Keratinocyte (primary cell): Measurements from ENCODE around the gene PDCD4. TPM values are rescaled to one million over a fixed set of nuclear protein-coding genes. Genes with fewer than 3 reads are reported as not detected.

Experiments
- DNase-seq: peaks from one replicate; pipeline ENCODE4 v3.0.0-alpha.2; 2011; ENCODE audit warnings: low read depth, missing footprints, low spot score
- FAIRE-seq: peaks from 2 replicates; lab custom pipeline; 2011; peaks lifted over from hg19 to GRCh38; lab: Jason Lieb, UNC
- H2AFZ ChIP-seq: 2 replicates; pipeline ENCODE4 v1.6.0; 2012; ENCODE audit warnings: low read length, control low read depth, inconsistent platforms; ENCODE audit not compliant: control insufficient read depth
- H3K27ac ChIP-seq: 2 replicates; pipeline ENCODE4 v1.5.1; 2011; ENCODE audit warnings: low read length; ENCODE audit not compliant: control insufficient read depth, insufficient read depth
- H3K27me3 ChIP-seq: 3 replicates; pipeline ENCODE4 v1.6.0; 2011; ENCODE audit warnings: low read length; ENCODE audit not compliant: control insufficient read depth, insufficient read depth; ENCODE audit errors: extremely low read depth
- H3K36me3 ChIP-seq, 2 experiments: 2 replicates in 1 of 2; 3 replicates in 1 of 2; pipeline ENCODE4 v1.5.1; 2011; ENCODE audit warnings: low read length in 2 of 2, mild to moderate bottlenecking in 1 of 2; ENCODE audit not compliant: control insufficient read depth in 2 of 2, insufficient read depth in 2 of 2; ENCODE audit errors: extremely low read depth in 1 of 2
- H3K4me1 ChIP-seq: 3 replicates; pipeline ENCODE4 v1.5.1; 2011; ENCODE audit warnings: low read length; ENCODE audit not compliant: control insufficient read depth, insufficient read depth; ENCODE audit errors: extremely low read depth
- H3K4me2 ChIP-seq: 3 replicates; pipeline ENCODE4 v1.6.0; 2011; ENCODE audit warnings: low read depth, low read length; ENCODE audit not compliant: control insufficient read depth, insufficient read depth; ENCODE audit errors: extremely low read depth
- H3K4me3 ChIP-seq, 3 experiments: fragments of 200-600 bp in 1 of 3; sonication (generic) in 1 of 3; 2 replicates in 2 of 3; 3 replicates in 1 of 3; pipeline ENCODE4 v1.5.1; 2011 to 2016; ENCODE audit warnings: low read length in 3 of 3, mild to moderate bottlenecking in 3 of 3, control low read depth in 2 of 3, inconsistent platforms in 1 of 3, low read depth in 1 of 3, mixed read lengths in 1 of 3, mixed run types in 1 of 3, moderate library complexity in 1 of 3; ENCODE audit not compliant: control insufficient read depth in 2 of 3, insufficient read depth in 2 of 3; ENCODE audit errors: extremely low read depth in 1 of 3
- H3K79me2 ChIP-seq: 2 replicates; pipeline ENCODE4 v1.6.0; 2012; ENCODE audit warnings: low read length; ENCODE audit not compliant: control insufficient read depth, insufficient read depth
- H3K9ac ChIP-seq: 3 replicates; pipeline ENCODE4 v1.6.0; 2011; ENCODE audit warnings: low read length; ENCODE audit not compliant: control insufficient read depth, insufficient read depth; ENCODE audit errors: extremely low read depth
- H3K9me1 ChIP-seq: 3 replicates; pipeline ENCODE4 v1.6.0; 2011; ENCODE audit warnings: low read length; ENCODE audit not compliant: control insufficient read depth, insufficient read depth; ENCODE audit errors: extremely low read depth
- H3K9me3 ChIP-seq: 2 replicates; pipeline ENCODE4 v1.5.1; 2012; ENCODE audit warnings: low read depth, low read length; ENCODE audit not compliant: control insufficient read depth
- H4K20me1 ChIP-seq: 3 replicates; pipeline ENCODE4 v1.6.0; 2011; ENCODE audit warnings: low read length; ENCODE audit not compliant: control insufficient read depth, insufficient read depth; ENCODE audit errors: extremely low read depth
- EZH2 ChIP-seq: IDR thresholded peaks from one replicate; pipeline ENCODE4 v1.6.1; 2012; ENCODE audit warnings: inconsistent platforms, mild to moderate bottlenecking, low read length, moderate library complexity
- dilution Hi-C: fragments of 300-500 bp; cut with MboI; formaldehyde crosslinking; loops from one replicate; pipeline ENCODE4 v1.7.0; 2020; ENCODE audit warnings: low sequenced_read_pairs; ENCODE audit not compliant: extremely low pct_ligation_motif_present
- polyA plus RNA-seq, 5 experiments: library from polyadenylated mRNA; depleted of rRNA in 3 of 5; stranded (reverse) in 3 of 5; stranded (forward) in 1 of 5; unstranded in 1 of 5; fragments of >200 nt; gene quantifications; 1 replicate in 1 of 5; 2 replicates in 3 of 5; 3 replicates in 1 of 5; pipeline versions ENCODE4 v1.2.1 to v1.2.3, GENCODE V29; 2011 to 2012; ENCODE audit warnings: missing spikeins in 2 of 5, low read depth in 1 of 5, low replicate concordance in 1 of 5
- TF ChIP-seq, protein P1 (sequence below), 3 experiments: IDR thresholded peaks in 1 of 3; conservative IDR thresholded peaks in 1 of 3; optimal IDR thresholded peaks in 1 of 3; 2 replicates in 2 of 3; 3 replicates in 1 of 3; pipeline versions ENCODE3 to v1.5.1; 2011; ENCODE audit warnings: low read length in 3 of 3, mild to moderate bottlenecking in 3 of 3, moderate library complexity in 2 of 3, control low read depth in 1 of 3, inconsistent platforms in 1 of 3; ENCODE audit not compliant: insufficient read depth in 2 of 3; ENCODE audit errors: extremely low read depth in 1 of 3

PDCD4 gene
- polyA plus RNA-seq, 1 donor (not counting 4 experiments of a cell fraction or from before 2014, with no cell fraction given): 146 TPM

DNA sequence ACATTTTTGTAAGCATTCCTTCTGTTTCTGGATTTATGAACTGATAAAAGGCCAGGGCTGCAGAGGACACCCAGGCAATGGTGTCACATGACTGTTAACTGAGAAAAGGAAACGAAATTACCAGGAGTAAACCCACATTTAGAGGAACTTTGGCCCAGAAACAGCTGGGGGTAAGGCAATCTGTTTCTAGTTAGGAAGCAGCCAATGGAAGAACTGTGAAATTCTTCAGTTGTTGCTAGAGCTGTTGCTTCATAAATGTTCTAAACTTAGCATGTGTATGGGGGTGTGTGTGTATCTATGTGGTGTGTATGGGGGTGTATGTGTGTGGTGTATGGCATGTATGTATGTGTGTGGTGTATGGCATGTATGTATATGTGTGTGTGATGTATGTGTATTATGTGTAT lies 11.8 kb upstream of the PDCD4 start:
- Histone ChIP-seq H3K27ac (no peak overlapping the region), H3K79me2 (no peaks in the 10 kb centered on the region), H3K9me3 (no peaks in the 10 kb centered on the region), H4K20me1 (no peaks in the 10 kb centered on the region), H3K27me3 (no peaks in the 10 kb centered on the region), H3K9ac (no peak overlapping the region), H3K4me1 (peaks cover 45% of the 10 kb centered on the region), H3K4me2 (no peak overlapping the region), H3K36me3 (no peaks in the 10 kb centered on the region), H3K9me1 (no peaks in the 10 kb centered on the region), H2AFZ (no peak overlapping the region), H3K4me3 (no peak overlapping the region)
- FAIRE-seq (no peak), DNase-seq (no peak)
- dilution Hi-C loops: no loop called here
- TF ChIP-seq, protein P1, sequence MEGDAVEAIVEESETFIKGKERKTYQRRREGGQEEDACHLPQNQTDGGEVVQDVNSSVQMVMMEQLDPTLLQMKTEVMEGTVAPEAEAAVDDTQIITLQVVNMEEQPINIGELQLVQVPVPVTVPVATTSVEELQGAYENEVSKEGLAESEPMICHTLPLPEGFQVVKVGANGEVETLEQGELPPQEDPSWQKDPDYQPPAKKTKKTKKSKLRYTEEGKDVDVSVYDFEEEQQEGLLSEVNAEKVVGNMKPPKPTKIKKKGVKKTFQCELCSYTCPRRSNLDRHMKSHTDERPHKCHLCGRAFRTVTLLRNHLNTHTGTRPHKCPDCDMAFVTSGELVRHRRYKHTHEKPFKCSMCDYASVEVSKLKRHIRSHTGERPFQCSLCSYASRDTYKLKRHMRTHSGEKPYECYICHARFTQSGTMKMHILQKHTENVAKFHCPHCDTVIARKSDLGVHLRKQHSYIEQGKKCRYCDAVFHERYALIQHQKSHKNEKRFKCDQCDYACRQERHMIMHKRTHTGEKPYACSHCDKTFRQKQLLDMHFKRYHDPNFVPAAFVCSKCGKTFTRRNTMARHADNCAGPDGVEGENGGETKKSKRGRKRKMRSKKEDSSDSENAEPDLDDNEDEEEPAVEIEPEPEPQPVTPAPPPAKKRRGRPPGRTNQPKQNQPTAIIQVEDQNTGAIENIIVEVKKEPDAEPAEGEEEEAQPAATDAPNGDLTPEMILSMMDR (optimal IDR thresholded peaks at IDR 0.05 in 1 of 3, IDR thresholded peaks at IDR 0.05 in 1 of 3, conservative IDR thresholded peaks at IDR 0.05 in 1 of 3; ENCODE audit: extremely low read depth in 1 of 3, insufficient read depth in 2 of 3, low read length in 3 of 3): no peak
- no peak for TF ChIP-seq EZH2

DNA sequence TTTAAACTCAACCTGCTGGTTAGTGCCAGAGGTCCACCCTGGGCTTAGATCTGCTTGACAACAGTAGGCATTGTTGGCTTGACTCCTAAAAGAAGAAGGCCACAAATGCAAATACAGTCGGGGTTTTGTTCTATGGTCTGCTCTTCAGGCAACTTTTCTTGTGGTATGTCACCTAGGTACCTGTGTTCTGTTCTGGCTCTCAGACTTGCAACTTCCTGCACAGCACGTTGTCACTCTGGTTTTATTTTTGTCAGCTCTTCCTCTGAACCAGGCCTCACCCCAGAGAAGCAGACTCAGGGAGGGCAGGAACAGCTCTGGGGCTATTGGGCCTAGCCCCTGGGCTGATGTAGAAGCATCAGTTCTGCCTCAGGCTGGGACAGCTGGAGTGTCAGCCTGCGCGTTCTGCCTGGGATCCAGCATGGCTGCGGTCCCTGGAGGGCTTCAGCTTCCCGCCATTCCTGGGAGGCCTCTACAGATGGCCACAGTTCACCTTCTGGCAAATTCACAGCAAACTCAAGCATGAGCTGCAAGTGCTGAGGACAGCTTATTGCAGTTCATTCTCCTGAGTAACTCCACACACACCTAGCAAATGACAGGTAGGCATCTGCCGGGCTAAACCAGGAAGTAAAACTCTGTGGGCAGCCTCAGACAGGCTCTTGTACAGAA lies 11.0 kb upstream of the PDCD4 start:
- FAIRE-seq (peak; percentile 26), DNase-seq (no peak)
- Histone ChIP-seq H3K9me1 (no peaks in the 10 kb centered on the region), H3K9me3 (no peaks in the 10 kb centered on the region), H3K9ac (no peak overlapping the region), H4K20me1 (no peaks in the 10 kb centered on the region), H3K27me3 (no peaks in the 10 kb centered on the region), H3K4me3 (no peak overlapping the region), H3K27ac (peak overlapping the region; percentile 54), H3K4me2 (peak overlapping the region; percentile 2), H3K4me1 (peaks cover 52% of the 10 kb centered on the region), H3K36me3 (no peaks in the 10 kb centered on the region), H3K79me2 (no peaks in the 10 kb centered on the region), H2AFZ (peak overlapping the region; percentile 75)
- no peak for TF ChIP-seq EZH2
- TF ChIP-seq, protein P1 (optimal IDR thresholded peaks at IDR 0.05 in 1 of 3, IDR thresholded peaks at IDR 0.05 in 1 of 3, conservative IDR thresholded peaks at IDR 0.05 in 1 of 3; ENCODE audit: extremely low read depth in 1 of 3, insufficient read depth in 2 of 3, low read length in 3 of 3): no peak
- dilution Hi-C loops: no loop called here
